Trophoblast cell (in vitro differentiated cells and primary cell): Measurements from ENCODE around the gene DMAC1.

ENCODE experiments used
- DNase-seq, 2 donors: peaks; one replicate each; pipeline ENCODE4 v3.0.0-alpha.2; 2016
- H2AFZ ChIP-seq: 2 replicates; pipeline ENCODE4 v1.6.1; 2013; ENCODE audit warnings: low read length, moderate library complexity, mild to moderate bottlenecking; ENCODE audit not compliant: insufficient read depth, poor library complexity
- H2AK5ac ChIP-seq: 2 replicates; pipeline ENCODE4 v1.6.1; 2013; ENCODE audit warnings: mild to moderate bottlenecking, low read length
- H2BK120ac ChIP-seq: 2 replicates; pipeline ENCODE4 v1.6.1; 2013; ENCODE audit warnings: low read length, mild to moderate bottlenecking, moderate library complexity; ENCODE audit not compliant: insufficient read depth, poor library complexity
- H2BK12ac ChIP-seq: 2 replicates; pipeline ENCODE4 v1.6.1; 2013; ENCODE audit warnings: mild to moderate bottlenecking, low read length, moderate library complexity
- H2BK5ac ChIP-seq: 2 replicates; pipeline ENCODE4 v1.6.1; 2013; ENCODE audit warnings: low read length, low read depth, moderate library complexity, mild to moderate bottlenecking; ENCODE audit not compliant: poor library complexity
- H3K14ac ChIP-seq: 2 replicates; pipeline ENCODE4 v1.6.1; 2013; ENCODE audit warnings: mild to moderate bottlenecking, low read length
- H3K18ac ChIP-seq: 2 replicates; pipeline ENCODE4 v1.6.1; 2013; ENCODE audit warnings: mild to moderate bottlenecking, low read length
- H3K23ac ChIP-seq: 2 replicates; pipeline ENCODE4 v1.6.1; 2013; ENCODE audit warnings: low read length
- H3K27ac ChIP-seq: 2 replicates; pipeline ENCODE4 v1.5.1; 2013; ENCODE audit warnings: low read depth, mild to moderate bottlenecking, inconsistent platforms, low read length, moderate library complexity
- H3K27me3 ChIP-seq: 2 replicates; pipeline ENCODE4 v1.6.1; 2013; ENCODE audit warnings: inconsistent platforms, mild to moderate bottlenecking, low read length, moderate library complexity; ENCODE audit not compliant: insufficient read depth
- H3K36me3 ChIP-seq, 2 experiments: 1 replicate in 1 of 2; 2 replicates in 1 of 2; pipeline ENCODE4 v1.6.1; 2013; ENCODE audit warnings: low read length in 2 of 2, mild to moderate bottlenecking in 2 of 2, moderate library complexity in 1 of 2; ENCODE audit not compliant: insufficient read depth in 2 of 2, control insufficient read depth in 1 of 2
- H3K4ac ChIP-seq: 2 replicates; pipeline ENCODE4 v1.6.1; 2013; ENCODE audit warnings: low read depth, mild to moderate bottlenecking, low read length, moderate library complexity
- H3K4me1 ChIP-seq, 2 experiments: 1 replicate in 1 of 2; 2 replicates in 1 of 2; pipeline ENCODE4 v1.6.1; 2013; ENCODE audit warnings: low read length in 2 of 2, mild to moderate bottlenecking in 2 of 2, moderate library complexity in 1 of 2; ENCODE audit not compliant: insufficient read depth in 2 of 2, control insufficient read depth in 1 of 2
- H3K4me2 ChIP-seq: 2 replicates; pipeline ENCODE4 v1.6.1; 2013; ENCODE audit warnings: inconsistent platforms, mild to moderate bottlenecking, low read length, moderate library complexity
- H3K4me3 ChIP-seq: 2 replicates; pipeline ENCODE4 v1.5.1; 2013; ENCODE audit warnings: mild to moderate bottlenecking, low read depth, low read length, inconsistent platforms
- H3K79me1 ChIP-seq: one replicate; pipeline ENCODE4 v1.6.1; 2013; ENCODE audit warnings: low read length
- H3K79me2 ChIP-seq: 2 replicates; pipeline ENCODE4 v1.6.1; 2013; ENCODE audit warnings: low read length, mild to moderate bottlenecking; ENCODE audit not compliant: control insufficient read depth, insufficient read depth, poor library complexity
- H3K9ac ChIP-seq: 2 replicates; pipeline ENCODE4 v1.6.1; 2013; ENCODE audit warnings: mild to moderate bottlenecking, low read length
- H3K9me3 ChIP-seq: 2 replicates; pipeline ENCODE4 v1.6.1; 2013; ENCODE audit warnings: low read depth, mild to moderate bottlenecking, control low read depth, inconsistent platforms, low read length; ENCODE audit not compliant: insufficient read depth
- H4K12ac ChIP-seq: 2 replicates; pipeline ENCODE4 v1.6.1; 2013; ENCODE audit warnings: low read depth, mild to moderate bottlenecking, low read length, moderate library complexity
- H4K8ac ChIP-seq: 2 replicates; pipeline ENCODE4 v1.6.1; 2013; ENCODE audit warnings: low read depth, mild to moderate bottlenecking, low read length, moderate library complexity
- H4K91ac ChIP-seq: one replicate; pipeline ENCODE4 v1.6.1; 2013; ENCODE audit warnings: low read depth, mild to moderate bottlenecking, low read length, moderate library complexity
- WGBS: extraction: QIAGEN DNeasy Blood & Tissue Kit; methylation state at CpG from one replicate; pipeline ENCODE4 v1.1.7; 2013; ENCODE audit warnings: missing lambda C conversion rate; ENCODE audit not compliant: insufficient read length, insufficient coverage; ENCODE audit errors: extremely low coverage; 5-methylcytosine and 5-hydroxymethylcytosine counted together

Gene DMAC1

GRCh38 chr9:7788772-7789171 lies 10.8 kb downstream of the DMAC1 start:
- no peaks in the 10 kb centered on the region for H3K79me1 ChIP-seq
- WGBS: no CpG with 5 or more reads among the region's 3 CpGs
- H3K79me2 ChIP-seq: no peaks in the 10 kb centered on the region
- peaks cover 0 to 8% of the 10 kb centered on the region in 2 experiments for H3K36me3 ChIP-seq
- H2BK120ac ChIP-seq: no peak overlapping the region
- H3K27ac ChIP-seq: no peak overlapping the region
- H4K12ac ChIP-seq: no peak overlapping the region
- no peak overlapping the region for H3K4ac ChIP-seq
- H3K9ac ChIP-seq: no peak overlapping the region
- no peak overlapping the region for H2AK5ac ChIP-seq
- H2BK5ac ChIP-seq: no peak overlapping the region
- no peak overlapping the region for H3K18ac ChIP-seq
- no peak overlapping the region for H2BK12ac ChIP-seq
- no peak overlapping the region for H4K91ac ChIP-seq
- H3K23ac ChIP-seq: no peak overlapping the region
- no peaks in the 10 kb centered on the region for H3K4me1 ChIP-seq
- no peaks in the 10 kb centered on the region for H3K27me3 ChIP-seq
- H4K8ac ChIP-seq: no peak overlapping the region
- no peaks in the 10 kb centered on the region for H3K9me3 ChIP-seq
- no peak overlapping the region for H3K4me3 ChIP-seq
- H3K14ac ChIP-seq: no peak overlapping the region
- DNase-seq: no peak
- H3K4me2 ChIP-seq: no peak overlapping the region
- H2AFZ ChIP-seq: no peak overlapping the region

- Histone ChIP-seq H2AK5ac (no peak overlapping the region), H2BK120ac (no peak overlapping the region), H3K36me3 (peaks cover 0 to 8% of the 10 kb centered on the region in 2 experiments), H4K12ac (no peak overlapping the region), H2BK12ac (no peak overlapping the region), H2AFZ (no peak overlapping the region), H4K91ac (no peak overlapping the region), H3K14ac (no peak overlapping the region), H3K9me3 (no peaks in the 10 kb centered on the region), H3K79me2 (no peaks in the 10 kb centered on the region), H4K8ac (no peak overlapping the region), H3K4ac (no peak overlapping the region), H3K18ac (no peak overlapping the region), H3K27me3 (no peaks in the 10 kb centered on the region), H3K4me3 (no peak overlapping the region), H3K4me1 (no peaks in the 10 kb centered on the region), H3K27ac (no peak overlapping the region), H2BK5ac (no peak overlapping the region), H3K23ac (no peak overlapping the region), H3K4me2 (no peak overlapping the region), H3K79me1 (no peaks in the 10 kb centered on the region), H3K9ac (no peak overlapping the region)
- DNase-seq: no peak
- no CpG with 5 or more reads among the region's 3 CpGs for WGBS
Observed at GRCh38 chr9:7785813-7786212, 13.8 kb downstream of the DMAC1 start.

DNA sequence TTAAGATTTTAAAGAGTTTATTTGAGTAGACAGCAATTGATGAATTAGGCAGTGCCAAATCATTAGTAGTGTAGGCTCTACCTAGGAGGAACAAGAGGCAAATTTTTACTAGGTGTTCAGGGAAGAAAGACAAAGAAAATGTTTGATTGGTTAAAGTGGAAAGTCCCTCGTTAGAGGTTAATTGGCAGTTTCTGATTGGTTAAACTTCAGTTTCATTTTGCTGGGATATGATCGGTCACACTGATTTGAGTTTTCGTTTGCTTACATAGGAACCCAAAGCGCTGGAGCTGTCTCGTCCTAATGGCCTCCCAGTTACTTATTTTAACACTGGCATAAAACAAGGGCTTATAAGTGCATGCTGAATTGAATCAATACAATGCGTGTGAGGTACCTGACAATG lies 15.1 kb downstream of the DMAC1 start:
- H2BK120ac ChIP-seq: no peak overlapping the region
- WGBS: no CpG with 5 or more reads among the region's 6 CpGs
- no peaks in the 10 kb centered on the region for H3K4me1 ChIP-seq
- no peak overlapping the region for H3K9ac ChIP-seq
- H3K4ac ChIP-seq: no peak overlapping the region
- H2BK5ac ChIP-seq: no peak overlapping the region
- H3K36me3 ChIP-seq: peaks cover 0 to 8% of the 10 kb centered on the region in 2 experiments
- H3K18ac ChIP-seq: no peak overlapping the region
- no peaks in the 10 kb centered on the region for H3K79me1 ChIP-seq
- no peaks in the 10 kb centered on the region for H3K27me3 ChIP-seq
- no peak overlapping the region for H3K4me3 ChIP-seq
- no peak overlapping the region for H3K4me2 ChIP-seq
- no peak overlapping the region for H3K23ac ChIP-seq
- H3K27ac ChIP-seq: no peak overlapping the region
- no peak overlapping the region for H4K8ac ChIP-seq
- H3K14ac ChIP-seq: no peak overlapping the region
- no peaks in the 10 kb centered on the region for H3K79me2 ChIP-seq
- no peak overlapping the region for H2AFZ ChIP-seq
- H3K9me3 ChIP-seq: no peaks in the 10 kb centered on the region
- no peak for DNase-seq
- H4K91ac ChIP-seq: no peak overlapping the region
- H4K12ac ChIP-seq: no peak overlapping the region
- no peak overlapping the region for H2BK12ac ChIP-seq
- no peak overlapping the region for H2AK5ac ChIP-seq

GRCh38 chr9:7783635-7784063 lies 15.9 kb downstream of the DMAC1 start:
- Histone ChIP-seq H3K14ac (no peak overlapping the region), H3K27me3 (no peaks in the 10 kb centered on the region), H3K4me2 (no peak overlapping the region), H3K9ac (no peak overlapping the region), H3K4ac (no peak overlapping the region), H3K79me2 (no peaks in the 10 kb centered on the region), H3K23ac (no peak overlapping the region), H2BK12ac (no peak overlapping the region), H3K18ac (no peak overlapping the region), H3K36me3 (peaks cover 0 to 8% of the 10 kb centered on the region in 2 experiments), H4K8ac (no peak overlapping the region), H3K4me3 (no peak overlapping the region), H3K79me1 (no peaks in the 10 kb centered on the region), H3K9me3 (no peaks in the 10 kb centered on the region), H3K27ac (no peak overlapping the region), H2BK5ac (no peak overlapping the region), H3K4me1 (no peaks in the 10 kb centered on the region), H2AFZ (no peak overlapping the region), H2AK5ac (no peak overlapping the region), H2BK120ac (no peak overlapping the region), H4K91ac (no peak overlapping the region), H4K12ac (no peak overlapping the region)
- DNase-seq: no peak
- WGBS: no CpG with 5 or more reads among the region's 5 CpGs
